ENCODE measurements around the gene MICU1. TPM values are rescaled to one million over a fixed set of nuclear protein-coding genes. Genes with fewer than 3 reads are reported as not detected.
"Not testable (repeated sequence)": the region's sequence is repeated elsewhere in the genome, so short reads cannot be mapped to it uniquely, and the experiment has no call there.

Gene MICU1
- polyA plus RNA-seq (2013, experiment 1 of 2; ENCODE audit: insufficient read length): 45.2 TPM
- polyA plus RNA-seq (2013, experiment 2 of 2; ENCODE audit: insufficient read length): 49.5 TPM

DNA sequence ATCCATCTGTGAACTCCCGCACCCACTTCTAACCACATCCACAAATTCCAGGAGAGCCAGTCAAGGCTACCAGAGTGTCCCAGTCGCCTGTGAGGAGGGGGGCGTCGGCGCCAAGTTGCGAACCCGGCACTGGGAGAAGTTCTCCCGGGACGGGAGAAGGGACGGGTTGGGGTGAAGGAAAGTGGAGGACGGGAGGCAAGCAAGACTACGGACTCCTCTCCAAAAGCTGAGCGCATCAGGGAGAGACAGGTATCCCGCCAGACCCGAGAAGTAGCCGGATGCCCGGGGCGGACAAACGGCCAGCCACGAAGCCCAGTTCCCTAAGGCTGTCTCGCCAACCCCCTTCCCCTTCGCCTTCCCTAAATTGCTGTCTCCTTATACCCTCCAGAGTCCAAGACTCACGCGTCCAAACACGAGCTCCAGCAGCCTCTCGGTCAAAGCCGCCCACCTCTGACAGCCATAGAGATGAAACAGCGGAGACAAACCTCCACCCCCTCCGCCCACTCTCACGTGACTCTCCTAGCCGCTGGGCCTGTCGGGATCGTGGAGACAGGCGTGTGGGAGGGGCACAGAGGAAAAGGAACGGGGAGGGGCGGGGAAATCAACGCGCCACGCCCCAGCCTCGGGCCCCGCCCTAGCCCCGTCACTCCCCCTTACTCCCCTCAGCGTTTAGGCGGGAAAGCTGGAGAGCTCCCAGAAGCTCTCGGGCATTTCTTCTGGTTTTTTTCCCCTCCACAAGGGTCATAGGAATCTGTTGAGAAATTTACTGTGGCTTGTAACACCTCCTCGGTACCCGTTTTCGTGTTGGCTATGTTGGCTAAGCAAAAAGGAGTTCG lies at the start of gene MICU1:
MICU1 (minus strand) TSS at position 472 of the 836 bp plus-strand sequence. CDS start 59,286 bp downstream, outside the sequence.
- peak; percentile 96 for DNase-seq

DNA sequence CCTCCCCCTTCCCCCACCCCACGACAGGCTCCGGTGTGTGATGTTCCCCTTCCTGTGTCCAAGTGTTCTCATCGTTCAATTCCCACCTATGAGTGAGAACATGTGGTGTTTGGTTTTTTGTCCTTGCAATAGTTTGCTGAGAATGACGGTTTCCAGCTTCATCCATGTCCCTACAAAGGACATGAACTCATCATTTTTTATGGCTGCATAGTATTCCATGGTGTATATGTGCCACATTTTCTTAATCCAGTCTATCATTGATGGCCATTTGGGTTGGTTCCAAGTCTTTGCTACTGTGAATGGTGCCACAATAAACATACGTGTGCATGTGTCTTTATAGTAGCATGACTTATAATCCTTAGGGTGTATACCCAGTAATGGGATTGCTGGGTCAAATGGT lies 48.3 kb upstream of the MICU1 start:
- not testable (repeated sequence) for DNase-seq

DNA sequence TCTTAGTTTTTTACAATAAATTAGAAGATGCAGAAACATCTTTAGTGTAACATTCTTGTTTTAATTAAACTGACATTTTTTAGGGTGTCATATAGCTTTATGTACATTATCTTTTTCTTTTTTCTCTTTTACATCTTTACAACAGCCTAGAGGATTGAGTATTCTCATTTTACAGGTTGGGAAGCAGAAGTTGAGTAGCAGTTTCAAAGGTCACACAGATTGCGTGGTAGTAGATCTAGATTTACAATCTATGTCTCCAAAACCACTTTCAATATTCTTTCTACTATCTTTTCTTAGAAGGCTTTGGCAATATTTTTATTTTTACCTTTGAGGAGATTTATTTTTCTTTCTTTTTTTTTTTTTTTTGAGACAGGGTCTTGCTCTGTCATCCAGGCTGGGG lies 47.4 kb upstream of the MICU1 start:
- no peak for DNase-seq

DNA sequence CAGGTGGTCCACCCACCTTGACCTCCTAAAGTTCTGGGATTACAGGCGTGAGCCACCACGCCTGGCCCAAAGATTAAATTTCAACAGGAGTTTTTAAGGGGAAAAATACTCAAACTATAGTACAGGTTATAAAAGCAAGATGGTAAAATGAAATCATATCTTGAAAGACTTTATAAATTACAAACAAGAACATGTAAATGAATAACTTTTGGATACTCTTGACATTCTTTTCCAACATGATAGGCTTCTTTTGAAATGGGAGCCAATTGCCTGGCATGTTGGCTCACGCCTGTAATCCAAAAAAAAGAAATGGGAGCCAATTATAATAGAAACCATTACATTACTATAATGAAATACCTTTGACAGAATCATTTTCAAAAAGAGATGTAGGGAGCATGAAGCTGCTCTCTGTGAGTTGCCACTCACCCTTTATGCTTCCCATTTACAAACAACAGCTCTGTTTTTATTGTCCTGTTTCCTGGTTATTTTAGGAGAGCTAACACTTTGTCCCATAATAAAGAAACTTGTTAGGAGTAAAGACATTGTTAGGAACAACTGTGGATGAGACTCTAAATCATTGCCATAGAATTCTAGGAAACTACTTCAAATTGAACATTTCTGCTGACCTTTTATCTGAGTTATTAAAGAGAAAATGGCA lies 41.5 kb upstream of the MICU1 start:
- DNase-seq: no peak

GRCh38 chr10:72665925-72666324 lies 40.0 kb upstream of the MICU1 start:
- DNase-seq: peak; percentile 18

- DNase-seq: no peak
Measured at GRCh38 chr10:72663971-72664370, 38.1 kb upstream of the MICU1 start.

DNA sequence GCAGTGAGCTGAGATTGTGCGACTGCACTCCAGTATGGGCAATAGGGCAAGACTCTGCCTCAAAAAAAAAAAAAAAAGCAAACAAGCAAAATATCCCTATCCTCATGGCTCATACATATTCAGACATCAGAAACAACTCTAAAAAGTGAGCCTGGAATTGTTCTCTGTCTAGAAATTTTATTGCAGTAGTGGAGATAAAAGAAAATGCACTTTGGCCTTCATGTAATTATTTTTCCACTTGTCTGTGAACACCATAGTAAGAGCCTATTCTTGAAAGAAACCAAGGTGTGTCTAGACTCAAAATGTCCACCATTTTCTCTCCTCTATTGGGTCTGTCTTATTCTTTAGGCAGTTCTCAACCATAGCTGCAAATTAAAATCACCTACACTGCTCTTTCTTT lies 35.6 kb upstream of the MICU1 start:
- DNase-seq: no peak

DNA sequence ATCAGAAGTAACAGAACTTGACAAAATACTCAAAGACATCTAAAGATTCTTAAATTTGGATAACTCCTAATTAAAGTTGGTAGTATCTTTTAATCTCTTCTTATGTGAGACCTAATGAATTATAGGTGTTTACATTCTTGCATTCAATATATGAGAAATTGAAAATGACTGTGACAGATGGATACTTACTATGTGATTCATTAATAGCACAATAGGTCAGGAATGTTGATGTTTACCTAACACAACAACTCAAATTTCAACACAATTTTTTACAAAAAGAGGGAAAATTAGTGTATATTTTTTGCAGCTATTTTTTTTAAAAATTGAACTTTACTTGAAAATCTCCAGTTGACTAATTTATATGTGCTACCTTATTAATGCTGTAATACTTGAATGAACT lies 34.3 kb upstream of the MICU1 start:
- DNase-seq: no peak

GRCh38 chr10:72659694-72660093 lies 33.8 kb upstream of the MICU1 start:
- no peak for DNase-seq

- no peak for DNase-seq
Measured at GRCh38 chr10:72658696-72659400, 33.0 kb upstream of the MICU1 start.

DNA sequence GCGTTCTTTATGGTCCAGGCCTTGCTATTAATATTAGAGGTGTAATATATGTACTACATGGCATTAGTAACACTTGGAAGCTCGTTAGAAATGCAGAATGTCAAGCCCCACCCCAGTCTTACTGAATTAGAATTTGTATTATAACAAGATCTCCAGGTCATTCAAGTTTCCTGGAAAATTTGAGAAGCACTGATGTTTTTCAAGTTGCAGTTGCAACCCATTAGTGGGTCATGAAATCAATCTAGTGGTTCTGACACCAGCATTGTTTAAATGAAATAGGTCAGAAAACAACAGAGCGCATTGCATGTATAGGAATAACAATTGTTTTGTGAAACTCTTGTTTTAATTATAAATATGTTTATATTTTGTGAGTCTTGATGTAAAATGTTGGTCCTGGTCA lies 28.8 kb upstream of the MICU1 start:
- no peak for DNase-seq

- no peak for DNase-seq
Measured at GRCh38 chr10:72653383-72654096, 27.7 kb upstream of the MICU1 start.

DNA sequence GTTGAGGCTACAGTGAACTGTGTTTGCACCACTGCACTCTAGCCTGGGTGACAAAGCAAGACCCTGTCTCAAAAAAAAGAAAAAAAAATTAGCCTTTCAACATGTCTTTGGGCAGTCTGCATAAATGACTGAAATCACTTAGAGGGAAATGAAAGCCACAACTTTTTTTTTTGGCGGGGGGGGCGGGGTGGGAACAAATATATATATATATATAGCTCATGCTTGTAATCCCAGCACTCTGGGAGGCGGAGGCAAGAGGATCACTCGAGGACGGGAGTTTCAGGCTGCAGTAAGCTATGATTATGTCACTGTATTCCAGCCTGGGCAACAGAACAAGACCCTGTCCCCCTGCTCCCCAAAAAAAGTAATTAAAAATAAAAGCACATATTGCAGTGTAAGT lies 23.4 kb upstream of the MICU1 start:
- DNase-seq: no peak

- DNase-seq: no peak
Measured at GRCh38 chr10:72648301-72648700, 22.4 kb upstream of the MICU1 start.

DNA sequence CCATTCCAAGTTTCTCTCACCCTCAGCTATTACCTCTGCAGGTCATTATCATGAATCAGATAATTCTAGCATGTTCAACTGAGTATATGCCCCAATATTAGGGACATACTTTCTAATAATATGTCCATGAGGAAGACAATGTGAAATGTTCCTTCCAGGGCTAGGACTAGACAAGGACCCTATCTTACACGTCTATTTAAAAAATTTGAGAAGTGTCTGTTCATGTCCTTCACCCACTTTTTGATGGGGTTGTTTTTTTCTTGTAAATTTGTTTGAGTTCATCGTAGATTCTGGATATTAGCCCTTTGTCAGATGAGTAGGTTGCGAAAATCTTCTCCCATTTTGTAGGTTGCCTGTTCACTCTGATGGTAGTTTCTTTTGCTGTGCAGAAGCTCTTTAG lies 21.1 kb upstream of the MICU1 start:
- DNase-seq: not testable (repeated sequence)

DNA sequence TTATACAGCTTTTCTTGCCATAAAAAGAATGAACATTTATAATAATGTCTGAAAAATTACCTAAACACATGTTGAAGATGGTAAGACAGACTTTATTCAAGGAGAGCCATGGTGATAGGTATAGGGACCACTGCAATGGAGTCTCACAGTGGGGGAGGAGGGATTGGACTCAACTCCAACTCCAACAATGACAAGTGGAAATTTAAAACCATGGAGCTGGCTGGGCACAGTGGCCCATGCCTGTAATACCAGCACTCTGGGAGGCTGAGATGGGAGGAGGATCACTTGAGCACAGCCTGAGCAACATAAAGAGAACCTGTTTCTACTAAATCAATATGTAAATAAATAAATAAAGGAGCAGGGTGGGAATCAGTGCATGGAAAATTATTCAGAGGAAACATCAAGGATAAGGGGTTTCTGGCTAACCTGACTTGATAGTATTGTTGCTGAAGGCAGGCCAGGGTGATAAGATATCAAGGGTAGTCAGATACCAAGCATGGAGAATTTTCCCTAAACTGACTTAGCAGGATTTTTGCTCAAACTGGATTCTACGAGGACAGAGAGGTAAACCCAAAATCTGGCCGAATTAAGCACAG lies 19.5 kb upstream of the MICU1 start:
- DNase-seq: no peak

DNA sequence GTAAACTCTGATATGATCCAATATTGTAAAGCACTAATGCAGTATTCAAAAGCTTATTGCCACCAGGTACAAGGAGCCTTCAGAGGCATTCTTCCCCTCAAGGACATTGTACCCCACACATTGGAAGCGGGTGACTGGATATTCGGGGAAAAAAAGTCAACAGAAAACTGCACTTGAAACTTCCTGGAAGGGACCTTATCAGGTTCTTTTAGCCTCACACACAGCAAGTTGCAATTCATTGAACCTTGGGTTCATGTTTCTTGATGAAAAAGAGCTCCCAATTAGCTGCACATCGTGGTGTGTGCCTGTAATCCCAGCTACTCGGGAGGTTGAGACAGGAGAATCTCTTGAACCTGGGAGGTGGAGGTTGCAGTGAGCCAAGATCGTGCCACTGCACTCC lies 16.4 kb upstream of the MICU1 start:
- DNase-seq: no peak

DNA sequence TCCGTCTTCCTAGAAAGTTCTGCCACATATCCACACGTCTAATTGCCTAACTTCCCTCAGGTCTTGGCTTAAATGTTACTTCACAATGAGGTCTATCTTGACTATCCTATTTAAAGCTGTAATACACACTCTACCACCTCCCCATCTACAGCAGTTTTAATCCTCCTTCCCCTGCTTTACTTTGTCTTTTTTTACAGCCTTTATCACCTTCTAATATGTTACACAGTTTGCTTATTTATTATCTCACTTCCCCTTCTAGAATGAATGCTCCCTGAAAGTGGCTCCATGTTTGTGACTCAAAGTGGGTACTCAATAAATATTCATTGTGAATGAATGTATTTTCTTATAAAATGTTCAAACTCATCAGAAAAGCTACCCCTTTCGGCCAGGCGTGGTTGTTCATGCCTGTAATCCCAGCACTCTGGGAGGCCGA lies 13.6 kb upstream of the MICU1 start:
- no peak for DNase-seq

DNA sequence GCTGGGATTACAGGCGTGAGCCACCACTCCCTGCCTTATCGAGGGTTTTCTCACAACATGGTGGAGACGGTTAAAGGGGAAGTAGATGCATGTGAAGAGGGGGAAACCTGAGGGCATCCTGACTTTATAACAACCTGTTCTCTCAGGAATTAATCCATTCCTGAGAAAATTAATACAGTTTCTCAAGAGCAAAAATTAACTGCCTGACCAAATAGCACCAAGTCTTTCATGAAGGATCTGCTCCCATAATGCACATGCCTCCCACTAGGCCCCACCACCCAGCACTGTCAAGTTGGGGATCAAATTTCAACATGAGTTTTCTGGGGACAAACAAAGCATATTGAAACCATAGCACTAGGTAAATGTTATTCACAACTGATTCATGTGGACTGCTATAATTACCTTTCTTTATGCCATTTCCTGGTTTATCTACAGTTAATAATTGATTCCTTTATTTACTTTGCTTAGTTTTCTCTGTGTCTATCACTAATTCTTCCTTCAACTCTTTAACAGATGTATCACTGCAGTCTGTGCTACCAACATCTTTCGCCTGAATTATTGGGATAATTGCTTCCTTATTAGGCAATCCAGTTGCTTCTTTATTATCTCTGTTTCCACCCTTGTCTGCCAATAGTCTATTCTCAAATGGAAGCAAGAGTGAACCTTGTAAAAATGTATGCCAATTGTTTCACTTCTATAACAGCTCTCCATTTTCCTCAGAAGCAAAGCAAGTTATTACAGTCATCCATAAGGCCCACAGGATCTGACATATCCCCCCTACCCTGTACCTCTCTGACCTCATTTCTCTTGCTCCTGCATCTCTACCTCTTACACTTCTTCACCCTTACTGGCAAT lies 12.9 kb upstream of the MICU1 start:
- DNase-seq: no peak

DNA sequence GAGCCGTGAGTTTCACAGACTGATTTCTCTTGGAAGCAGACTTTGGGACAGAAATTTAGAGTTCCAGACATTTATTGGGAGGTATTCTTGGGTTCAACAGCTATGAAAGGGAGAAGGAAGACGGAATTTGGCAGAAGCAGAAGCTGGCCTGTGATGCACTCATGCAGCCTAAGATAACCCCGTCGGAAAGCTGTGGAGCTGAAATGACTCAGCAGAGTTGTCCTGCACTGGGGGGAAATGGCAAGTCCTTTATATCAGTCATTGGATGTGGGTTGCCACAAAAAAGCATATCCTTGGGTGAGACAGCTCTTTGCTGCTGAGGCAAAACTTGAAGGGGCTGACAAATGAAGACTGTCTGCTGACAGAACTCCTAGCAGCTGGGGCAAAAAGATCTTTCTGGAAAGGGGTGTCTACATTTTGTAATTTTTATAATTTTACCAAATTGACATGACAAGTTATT lies 11.5 kb upstream of the MICU1 start:
- DNase-seq: peak; percentile 66

DNA sequence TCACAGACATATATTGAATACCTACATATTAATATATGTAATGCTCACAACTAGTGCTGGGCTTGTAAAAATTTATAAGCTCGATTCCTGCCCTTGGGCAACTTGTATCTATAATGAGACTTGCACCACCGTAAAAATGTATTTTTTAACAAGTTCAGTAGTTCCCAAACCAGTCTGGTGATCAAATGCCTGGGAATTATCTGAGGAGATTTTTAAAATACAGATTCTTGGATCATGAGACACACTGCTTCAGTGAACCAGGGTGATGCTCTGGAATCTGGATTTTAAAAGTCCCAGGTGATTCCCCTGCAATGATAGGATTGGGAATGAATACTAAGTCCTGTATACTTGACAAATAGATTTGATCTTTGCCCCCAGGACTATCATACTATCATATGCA lies 4.3 kb upstream of the MICU1 start:
- no peak for DNase-seq
